HepG2 (cell line): ENCODE measurements around the gene ORC2. TPM values are rescaled to one million over a fixed set of nuclear protein-coding genes. Genes with fewer than 3 reads are reported as not detected.
A peak's percentile ranks its signal among the peaks of the same experiment; 100 is the strongest.

ENCODE experiments used
- ATAC-seq: fragments of 200-7000 bp; cut with Tn5 transposase; 3 replicates; pipeline ENCODE4 v1.9.1; 2020; ENCODE audit warnings: mild to moderate bottlenecking, moderate library complexity
- BruUV-seq: library from RNA; stranded (reverse); fragments of 400-500 nt; replicated peaks from 2 replicates; lab custom pipeline; 2021; lab: Mats Ljungman, UMichigan
- CTCF ChIA-PET: fragments of 300-600 bp; formaldehyde crosslinking; extraction: SDS; loops from one replicate; lab custom pipeline; 2021; ENCODE audit warnings: low total read pairs, inconsistent platforms, low intra/inter-chr PET ratio; lab: Yijun Ruan, JAX
- POLR2A ChIA-PET: fragments of 350-600 bp; sonication (Branson Sonifier 250); formaldehyde crosslinking; loops from one replicate; lab custom pipeline; 2020; ENCODE audit warnings: antibody characterized with exemption, inconsistent platforms; lab: Yijun Ruan, JAX
- DNase-seq: peaks from one replicate; pipeline ENCODE4 v3.0.0-alpha.2; 2015; ENCODE audit warnings: low spot score
- FAIRE-seq: peaks from 3 replicates; lab custom pipeline; 2011; peaks lifted over from hg19 to GRCh38; lab: Jason Lieb, UNC
- H2AFZ ChIP-seq: one replicate; pipeline ENCODE4 v1.6.1; 2011; ENCODE audit warnings: low read length, inconsistent platforms
- H3K27ac ChIP-seq: fragments of 300-600 bp; 3 replicates; pipeline ENCODE4 v1.8.0; 2011; ENCODE audit warnings: mixed run types, mild to moderate bottlenecking, mixed read lengths, low read length, inconsistent platforms; ENCODE audit not compliant: insufficient read depth; ENCODE audit errors: extremely low read length
- H3K27me3 ChIP-seq, 2 experiments: fragments of 200-600 bp in 1 of 2; 2 replicates in 1 of 2; 3 replicates in 1 of 2; pipeline versions ENCODE4 v1.6.0 to v1.8.0; 2011; ENCODE audit warnings: low read length in 2 of 2, mild to moderate bottlenecking in 2 of 2, moderate library complexity in 2 of 2, inconsistent platforms in 1 of 2; ENCODE audit not compliant: insufficient read depth in 2 of 2, control insufficient read depth in 1 of 2
- H3K36me3 ChIP-seq, 2 experiments: fragments of 200-600 bp in 1 of 2; replicated peaks in 1 of 2; 2 replicates in 1 of 2; 3 replicates in 1 of 2; pipeline versions ENCODE4 v1.5.1 to v1.8.0; 2011; ENCODE audit warnings: low read length in 2 of 2, inconsistent platforms in 1 of 2; ENCODE audit not compliant: insufficient read depth in 2 of 2, control insufficient read depth in 1 of 2
- H3K4me1 ChIP-seq: 2 replicates; pipeline ENCODE4 v1.5.1; 2012; ENCODE audit warnings: low read length, inconsistent platforms; ENCODE audit not compliant: insufficient read depth
- H3K4me2 ChIP-seq: 2 replicates; pipeline ENCODE4 v1.6.0; 2011; ENCODE audit warnings: low read depth, low read length, inconsistent platforms
- H3K4me3 ChIP-seq, 3 experiments: fragments of 200-600 bp in 1 of 3; sonication (generic), shearing (Covaris generic) in 1 of 3; replicated peaks in 1 of 3; 2 replicates each; pipeline ENCODE4 v1.5.1; 2011 to 2016; ENCODE audit warnings: low read length in 3 of 3, inconsistent platforms in 2 of 3, low read depth in 2 of 3, mild to moderate bottlenecking in 2 of 3, control low read depth in 1 of 3, mixed read lengths in 1 of 3; ENCODE audit not compliant: insufficient read depth in 1 of 3
- H3K79me2 ChIP-seq: one replicate; pipeline ENCODE4 v1.6.1; 2011; ENCODE audit warnings: low read length, inconsistent platforms; ENCODE audit not compliant: insufficient read depth
- H3K9ac ChIP-seq: 2 replicates; pipeline ENCODE4 v1.6.0; 2011; ENCODE audit warnings: mild to moderate bottlenecking, low read depth, low read length, inconsistent platforms; ENCODE audit not compliant: insufficient read depth
- H3K9me3 ChIP-seq: 2 replicates; pipeline ENCODE4 v1.5.1; 2012; ENCODE audit warnings: mild to moderate bottlenecking, low read length
- H4K20me1 ChIP-seq: 2 replicates; pipeline ENCODE4 v1.6.0; 2011; ENCODE audit warnings: inconsistent platforms, mild to moderate bottlenecking, low read length, moderate library complexity; ENCODE audit not compliant: insufficient read depth
- AGO1 ChIP-seq: fragments of 200-400 bp; formaldehyde crosslinking; IDR thresholded peaks from 2 replicates; pipeline ENCODE4 v1.6.1; 2017; ENCODE audit warnings: mild to moderate bottlenecking, low read depth, low read length, moderate library complexity; ENCODE audit not compliant: poor library complexity, severe bottlenecking
- ATF7 ChIP-seq, 2 experiments: fragments of 450-650 bp in 1 of 2; sonication (generic) in 1 of 2; formaldehyde crosslinking in 1 of 2; IDR thresholded peaks; 2 replicates each; pipeline versions ENCODE4 v1.4.0 to v1.6.1; 2016 to 2020; ENCODE audit warnings: antibody characterized with exemption in 1 of 2, mild to moderate bottlenecking in 1 of 2, missing genetic modification reagents in 1 of 2
- JUNB ChIP-seq: sonication (generic); formaldehyde crosslinking; IDR thresholded peaks from 2 replicates; pipeline ENCODE4 v1.8.0; 2022; ENCODE audit warnings: missing genetic modification reagents, mild to moderate bottlenecking, borderline replicate concordance
- JUND ChIP-seq: sonication (generic); formaldehyde crosslinking; IDR thresholded peaks from 2 replicates; pipeline ENCODE4 v1.8.0; 2022; ENCODE audit warnings: mild to moderate bottlenecking, missing genetic modification reagents
- KDM4B ChIP-seq: sonication (generic); formaldehyde crosslinking; IDR thresholded peaks from 2 replicates; pipeline ENCODE4 v1.4.0; 2020; ENCODE audit warnings: missing genetic modification reagents
- MAZ ChIP-seq, 2 experiments: sonication (generic) in 1 of 2; formaldehyde crosslinking in 1 of 2; IDR thresholded peaks; 2 replicates each; pipeline versions ENCODE4 v1.5.0 to v1.6.1; 2012 to 2020; ENCODE audit warnings: low read depth in 2 of 2, mild to moderate bottlenecking in 2 of 2, borderline replicate concordance in 1 of 2, improper control_type of control experiment in 1 of 2, low read length in 1 of 2, missing genetic modification reagents in 1 of 2, moderate library complexity in 1 of 2
- MED1 ChIP-seq: sonication (generic); formaldehyde crosslinking; IDR thresholded peaks from 2 replicates; pipeline ENCODE4 v1.4.0; 2020; ENCODE audit warnings: missing genetic modification reagents
- POLR2G ChIP-seq: fragments of 200-400 bp; formaldehyde crosslinking; IDR thresholded peaks from 2 replicates; pipeline ENCODE4 v1.6.1; 2018; ENCODE audit warnings: mild to moderate bottlenecking, low read depth, low read length, moderate library complexity
- RFXAP ChIP-seq: sonication (generic); formaldehyde crosslinking; IDR thresholded peaks from 2 replicates; pipeline ENCODE4 v1.4.0; 2020; ENCODE audit warnings: missing genetic modification reagents, borderline replicate concordance
- RXRA ChIP-seq: sonication (generic); formaldehyde crosslinking; IDR thresholded peaks from 2 replicates; pipeline ENCODE4 v1.5.1; 2020; ENCODE audit warnings: missing genetic modification reagents
- TGIF2 ChIP-seq: IDR thresholded peaks from 2 replicates; pipeline ENCODE4 v1.6.1; 2016; ENCODE audit warnings: control low read depth, missing compliant biosample characterization
- ZNF792 ChIP-seq: IDR thresholded peaks from 2 replicates; pipeline ENCODE4 v1.6.1; 2016
- ZSCAN25 ChIP-seq: sonication (generic); formaldehyde crosslinking; IDR thresholded peaks from 2 replicates; pipeline ENCODE4 v1.8.0; 2022; ENCODE audit warnings: mild to moderate bottlenecking, missing genetic modification reagents
- WGBS: methylation state at CpG from one replicate; pipeline ENCODE4 v1.1.6; 2017; ENCODE audit warnings: low lambda C conversion rate; 5-methylcytosine and 5-hydroxymethylcytosine counted together
- in situ Hi-C: cut with HindIII; loops from 2 replicates; pipeline ENCODE4 v1.10.0; 2017; ENCODE audit warnings: low pct_unique_long_range_greater_than_20kb; ENCODE audit not compliant: extremely low pct_ligation_motif_present
- intact Hi-C: fragments of 100-400 bp; cut with micrococcal nuclease; formaldehyde crosslinking; loops from one replicate; pipeline ENCODE4 v1.10.0; 2022; ENCODE audit not compliant: unreplicated experiment
- polyA plus RNA-seq, 8 experiments: library from polyadenylated mRNA; depleted of rRNA in 3 of 8; stranded (reverse) in 7 of 8; unstranded in 1 of 8; fragments of >200 nt; fragmentation: Illumina TruSeq in 4 of 8; extraction: Trizol in 4 of 8; gene quantifications; 2 replicates each; pipeline versions ENCODE4 v1.2.1 to v1.2.3, GENCODE V29; 2011 to 2016; ENCODE audit warnings: low read depth in 4 of 8, missing spikeins in 1 of 8, mixed read lengths in 1 of 8; ENCODE audit not compliant: insufficient read depth in 1 of 8
- total RNA-seq, 5 experiments: library from RNA; depleted of rRNA; stranded (reverse); fragments of >200 nt; fragmentation: Illumina TruSeq; extraction: Trizol; gene quantifications; 2 replicates each; pipeline ENCODE4 v1.2.3, GENCODE V29; 2016; ENCODE audit warnings: low read depth in 1 of 5
- TF ChIP-seq, protein P1 (sequence below): sonication (generic); formaldehyde crosslinking; IDR thresholded peaks from 2 replicates; pipeline ENCODE4 v1.4.0; 2020; ENCODE audit warnings: mild to moderate bottlenecking, missing genetic modification reagents
- TF ChIP-seq, protein P2 (sequence below): fragments of 450-650 bp; IDR thresholded peaks from 2 replicates; pipeline ENCODE4 v1.6.1; 2017; ENCODE audit warnings: mild to moderate bottlenecking

Gene ORC2
- total and polyA plus RNA-seq, 2 of the 13 experiments (the other 11 are each of a cell fraction or from before 2014, with no cell fraction given): 19.3 to 73.5 TPM

DNA sequence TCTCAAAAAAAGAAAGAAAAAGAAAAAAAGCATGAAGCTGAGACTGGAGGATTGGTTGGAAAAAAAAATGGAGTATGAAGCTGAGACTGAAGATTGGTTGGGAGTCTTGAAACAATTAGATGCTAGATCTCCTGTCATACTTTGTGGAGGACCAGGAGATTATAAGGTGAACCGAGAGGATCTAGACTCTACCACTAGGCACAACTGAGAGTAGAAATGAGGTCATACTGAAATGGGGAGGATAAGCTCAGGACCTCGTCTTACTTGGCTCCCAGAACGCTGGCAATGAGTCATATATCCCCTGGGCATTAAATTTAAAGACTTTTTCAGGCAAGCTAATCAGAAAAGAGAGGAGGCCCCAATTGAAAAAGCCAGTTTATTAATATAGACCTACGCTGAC, 3.3 kb upstream of the ORC2 start:
- no peaks in the 10 kb centered on the region for H3K9me3 ChIP-seq
- ATAC-seq (no peak), DNase-seq (no peak), FAIRE-seq (no peak)
- no TSS peak for BruUV-seq
- H3K4me3 ChIP-seq: no peak overlapping the region
- H3K79me2 ChIP-seq: peaks cover 29% of the 10 kb centered on the region
- no peaks in the 10 kb centered on the region for H3K36me3 ChIP-seq
- H3K4me2 ChIP-seq: no peak overlapping the region
- in situ Hi-C loops (no loop called here), intact Hi-C loops (no loop called here)
- H4K20me1 ChIP-seq: no peaks in the 10 kb centered on the region
- ChIA-PET POLR2A (interaction anchor here (1.0 to 1.4 kb wide), 4 partner anchors 8 to 102 kb away, joined by 3 to 4 read pairs (median 3); no protein-coding TSS in a partner anchor), CTCF (no interaction called here)
- no peaks in the 10 kb centered on the region; a peak in 1 of 5 replicates for H3K27me3 ChIP-seq
- TF ChIP-seq ATF7 (IDR thresholded peaks at IDR 0.05): peak; percentile 31; the same call in 1 of the 2 replicates
- no peak for TF ChIP-seq ATF7 (CRISPR knock-in tag; IDR thresholded peaks at IDR 0.05)
- no peak for TF ChIP-seq RXRA (CRISPR knock-in tag)
- TF ChIP-seq POLR2G: peak; percentile 44; the same call in 1 of the 2 replicates
- no peak overlapping the region for H2AFZ ChIP-seq
- no peak overlapping the region for H3K27ac ChIP-seq
- 94% methylated on average over 4 of the region's 4 CpGs for WGBS
- H3K9ac ChIP-seq: no peak overlapping the region
- peaks cover 35% of the 10 kb centered on the region for H3K4me1 ChIP-seq

DNA sequence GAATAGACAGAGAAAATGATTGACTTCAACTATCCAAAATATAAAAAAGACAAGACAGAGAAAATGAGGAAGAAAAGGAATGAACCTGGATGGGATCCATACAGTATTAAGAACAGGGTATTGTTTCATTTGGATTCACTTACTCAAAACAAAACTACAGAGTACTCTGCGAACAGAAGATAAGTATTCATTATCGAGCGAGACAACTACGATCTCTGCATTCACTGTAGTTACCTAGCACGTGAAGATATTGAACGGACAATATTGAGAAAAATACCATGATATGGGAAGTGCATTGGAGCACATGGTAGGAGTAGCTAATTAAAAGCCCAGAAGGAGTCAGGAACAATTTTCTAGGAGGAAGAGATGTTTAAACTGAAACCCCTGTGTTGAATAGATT, 1.0 kb upstream of the ORC2 start:
- H3K27me3 ChIP-seq: no peaks in the 10 kb centered on the region; a peak in 1 of 5 replicates
- H3K9me3 ChIP-seq: no peaks in the 10 kb centered on the region
- peak overlapping the region; percentile 73 for H3K4me2 ChIP-seq
- no peaks in the 10 kb centered on the region; the same call in 1 of the 2 replicates for H4K20me1 ChIP-seq
- ChIA-PET POLR2A (interaction anchor here (0.9 to 3.8 kb wide), 21 partner anchors 10 to 268 kb away, joined by 3 to 42 read pairs (median 11); partner anchors contain the start of genes CASP10, CFLAR, CLK1 and NIF3L1), CTCF (interaction anchor here (1.5 kb wide), 1 partner anchor 105 kb away, joined by 4 read pairs; no protein-coding TSS in a partner anchor)
- peaks cover 4 to 10% of the 10 kb centered on the region in 2 experiments; a peak in 1 of 5 replicates for H3K36me3 ChIP-seq
- no peak for FAIRE-seq
- H3K9ac ChIP-seq: peak overlapping the region; percentile 83
- peak overlapping the region; percentile 79 to 96 (median 86) for H3K4me3 ChIP-seq
- peak overlapping the region; percentile 85 for H3K27ac ChIP-seq
- intact Hi-C loops: loop anchor here (5.0 kb wide), 1 partner anchor 62 kb away; no protein-coding TSS in a partner anchor
- H3K4me1 ChIP-seq: peaks cover 53% of the 10 kb centered on the region
- in situ Hi-C loops: loop anchor here (5.0 kb wide), 1 partner anchor 103 kb away; no protein-coding TSS in a partner anchor
- no peak overlapping the region for H2AFZ ChIP-seq
- no peak for DNase-seq
- no peak for ATAC-seq
- peaks cover 52% of the 10 kb centered on the region for H3K79me2 ChIP-seq
- BruUV-seq: TSS peak; percentile 79
- 3% methylated on average over 6 of the region's 6 CpGs for WGBS
- TF ChIP-seq AGO1 (no peak), ZSCAN25 (no peak), JUND (no peak), TGIF2 (CRISPR knock-in tag) (peak; percentile 67; the same call in 1 of the 2 replicates), ZNF792 (0 out of 2 replicates have a peak, but pooled peaks have one; percentile 27), RFXAP (CRISPR knock-in tag) (no peak), MED1 (CRISPR knock-in tag) (no peak), KDM4B (no peak), JUNB (CRISPR knock-in tag) (no peak), MAZ (IDR thresholded peaks at IDR 0.05; ENCODE audit: borderline replicate concordance, low read depth, low read length) (no peak), MAZ (CRISPR knock-in tag; IDR thresholded peaks at IDR 0.05; ENCODE audit: low read depth) (no peak)
- TF ChIP-seq, protein P1, sequence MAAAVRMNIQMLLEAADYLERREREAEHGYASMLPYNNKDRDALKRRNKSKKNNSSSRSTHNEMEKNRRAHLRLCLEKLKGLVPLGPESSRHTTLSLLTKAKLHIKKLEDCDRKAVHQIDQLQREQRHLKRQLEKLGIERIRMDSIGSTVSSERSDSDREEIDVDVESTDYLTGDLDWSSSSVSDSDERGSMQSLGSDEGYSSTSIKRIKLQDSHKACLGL (CRISPR knock-in tag): no peak
- TF ChIP-seq, protein P2, sequence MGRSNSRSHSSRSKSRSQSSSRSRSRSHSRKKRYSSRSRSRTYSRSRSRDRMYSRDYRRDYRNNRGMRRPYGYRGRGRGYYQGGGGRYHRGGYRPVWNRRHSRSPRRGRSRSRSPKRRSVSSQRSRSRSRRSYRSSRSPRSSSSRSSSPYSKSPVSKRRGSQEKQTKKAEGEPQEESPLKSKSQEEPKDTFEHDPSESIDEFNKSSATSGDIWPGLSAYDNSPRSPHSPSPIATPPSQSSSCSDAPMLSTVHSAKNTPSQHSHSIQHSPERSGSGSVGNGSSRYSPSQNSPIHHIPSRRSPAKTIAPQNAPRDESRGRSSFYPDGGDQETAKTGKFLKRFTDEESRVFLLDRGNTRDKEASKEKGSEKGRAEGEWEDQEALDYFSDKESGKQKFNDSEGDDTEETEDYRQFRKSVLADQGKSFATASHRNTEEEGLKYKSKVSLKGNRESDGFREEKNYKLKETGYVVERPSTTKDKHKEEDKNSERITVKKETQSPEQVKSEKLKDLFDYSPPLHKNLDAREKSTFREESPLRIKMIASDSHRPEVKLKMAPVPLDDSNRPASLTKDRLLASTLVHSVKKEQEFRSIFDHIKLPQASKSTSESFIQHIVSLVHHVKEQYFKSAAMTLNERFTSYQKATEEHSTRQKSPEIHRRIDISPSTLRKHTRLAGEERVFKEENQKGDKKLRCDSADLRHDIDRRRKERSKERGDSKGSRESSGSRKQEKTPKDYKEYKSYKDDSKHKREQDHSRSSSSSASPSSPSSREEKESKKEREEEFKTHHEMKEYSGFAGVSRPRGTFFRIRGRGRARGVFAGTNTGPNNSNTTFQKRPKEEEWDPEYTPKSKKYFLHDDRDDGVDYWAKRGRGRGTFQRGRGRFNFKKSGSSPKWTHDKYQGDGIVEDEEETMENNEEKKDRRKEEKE: no peak
